Measurements from ENCODE around the gene AGAP5. TPM values are rescaled to one million over a fixed set of nuclear protein-coding genes. Genes with fewer than 3 reads are reported as not detected.

AGAP5 gene
- total and polyA plus RNA-seq, 2 of the 13 experiments (the other 11 are each of a cell fraction or from before 2014, with no cell fraction given) = 5.3 to 7.9 TPM

DNA sequence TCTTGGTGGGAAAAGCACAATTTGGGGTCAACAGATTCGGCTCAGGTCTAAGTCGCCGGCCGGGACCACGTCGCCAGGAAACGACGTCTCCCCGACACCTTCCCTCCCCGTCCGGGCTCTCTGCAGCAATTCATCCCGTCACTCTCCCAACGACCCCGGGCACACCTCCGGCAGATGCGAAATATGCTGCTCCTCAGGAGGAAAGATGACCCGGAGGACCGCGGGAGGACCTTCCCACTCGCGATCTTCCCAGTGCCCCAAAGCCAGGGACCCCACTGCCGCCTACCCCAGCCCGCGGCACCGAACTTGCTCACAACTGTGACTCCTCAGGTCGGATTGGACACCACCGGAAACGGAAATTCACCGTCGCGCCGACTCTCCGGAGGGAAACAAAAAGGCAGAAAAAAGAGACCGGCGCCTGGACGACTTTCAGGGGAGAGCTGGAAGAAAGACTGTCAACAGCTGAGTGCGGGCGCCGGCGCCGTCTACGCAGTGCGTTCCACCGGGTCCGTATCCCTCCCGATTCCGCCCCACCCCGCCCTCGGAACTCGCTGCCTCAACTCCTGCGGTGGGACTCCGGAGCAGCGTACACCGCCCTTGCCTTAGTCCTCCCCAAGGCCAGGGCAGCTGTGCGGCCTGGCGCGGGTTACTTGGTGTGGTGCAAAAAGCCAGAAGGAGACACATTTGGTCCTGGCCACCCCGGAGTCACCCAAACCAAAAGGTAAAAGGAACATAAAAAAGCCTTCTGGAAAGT, 32.4 kb upstream of the AGAP5 start (continued):
- TF ChIP-seq TRIM22 (IDR thresholded peaks at IDR 0.05) = no peak
- no peak for TF ChIP-seq KLF9 (CRISPR knock-in tag; IDR thresholded peaks at IDR 0.05; ENCODE audit: low read depth)
- TF ChIP-seq SP2 (CRISPR knock-in tag; IDR thresholded peaks at IDR 0.05) = peak; percentile 59
- TF ChIP-seq JDP2 (CRISPR knock-in tag; IDR thresholded peaks at IDR 0.05; ENCODE audit: borderline replicate concordance) = no peak
- TF ChIP-seq TERF1 (CRISPR knock-in tag; IDR thresholded peaks at IDR 0.05) = no peak
- TF ChIP-seq KAT7 (CRISPR knock-in tag; IDR thresholded peaks at IDR 0.05; ENCODE audit: borderline replicate concordance) = peak; percentile 63; the same call in 1 of the 2 replicates
- TF ChIP-seq ZNF256 (CRISPR knock-in tag; conservative IDR thresholded peaks at IDR 0.05) = 0 out of 2 replicates have a peak, but pooled peaks have one; percentile 27
- TF ChIP-seq GTF3A (CRISPR knock-in tag; conservative IDR thresholded peaks at IDR 0.05) = 0 out of 2 replicates have a peak, but pooled peaks have one; percentile 78
- 0 out of 2 replicates have a peak, but pooled peaks have one; percentile 48 for TF ChIP-seq ZNF337 (CRISPR knock-in tag; IDR thresholded peaks at IDR 0.05; ENCODE audit: borderline replicate concordance, low read depth)
- TF ChIP-seq NAIF1 (CRISPR knock-in tag; IDR thresholded peaks at IDR 0.05; ENCODE audit: borderline replicate concordance) = peak; percentile 91
- peak; percentile 79 for TF ChIP-seq FOXK1 (CRISPR knock-in tag; IDR thresholded peaks at IDR 0.05; ENCODE audit: borderline replicate concordance, low read depth)
- peak; percentile 59; the same call in 1 of the 2 replicates for TF ChIP-seq ZSCAN30 (CRISPR knock-in tag; IDR thresholded peaks at IDR 0.05)
- peak; percentile 92 for TF ChIP-seq DMAP1 (CRISPR knock-in tag; IDR thresholded peaks at IDR 0.05)
- peak; percentile 88 for TF ChIP-seq ESRRA (CRISPR knock-in tag; IDR thresholded peaks at IDR 0.05; ENCODE audit: low read depth)
- TF ChIP-seq, protein P1, sequence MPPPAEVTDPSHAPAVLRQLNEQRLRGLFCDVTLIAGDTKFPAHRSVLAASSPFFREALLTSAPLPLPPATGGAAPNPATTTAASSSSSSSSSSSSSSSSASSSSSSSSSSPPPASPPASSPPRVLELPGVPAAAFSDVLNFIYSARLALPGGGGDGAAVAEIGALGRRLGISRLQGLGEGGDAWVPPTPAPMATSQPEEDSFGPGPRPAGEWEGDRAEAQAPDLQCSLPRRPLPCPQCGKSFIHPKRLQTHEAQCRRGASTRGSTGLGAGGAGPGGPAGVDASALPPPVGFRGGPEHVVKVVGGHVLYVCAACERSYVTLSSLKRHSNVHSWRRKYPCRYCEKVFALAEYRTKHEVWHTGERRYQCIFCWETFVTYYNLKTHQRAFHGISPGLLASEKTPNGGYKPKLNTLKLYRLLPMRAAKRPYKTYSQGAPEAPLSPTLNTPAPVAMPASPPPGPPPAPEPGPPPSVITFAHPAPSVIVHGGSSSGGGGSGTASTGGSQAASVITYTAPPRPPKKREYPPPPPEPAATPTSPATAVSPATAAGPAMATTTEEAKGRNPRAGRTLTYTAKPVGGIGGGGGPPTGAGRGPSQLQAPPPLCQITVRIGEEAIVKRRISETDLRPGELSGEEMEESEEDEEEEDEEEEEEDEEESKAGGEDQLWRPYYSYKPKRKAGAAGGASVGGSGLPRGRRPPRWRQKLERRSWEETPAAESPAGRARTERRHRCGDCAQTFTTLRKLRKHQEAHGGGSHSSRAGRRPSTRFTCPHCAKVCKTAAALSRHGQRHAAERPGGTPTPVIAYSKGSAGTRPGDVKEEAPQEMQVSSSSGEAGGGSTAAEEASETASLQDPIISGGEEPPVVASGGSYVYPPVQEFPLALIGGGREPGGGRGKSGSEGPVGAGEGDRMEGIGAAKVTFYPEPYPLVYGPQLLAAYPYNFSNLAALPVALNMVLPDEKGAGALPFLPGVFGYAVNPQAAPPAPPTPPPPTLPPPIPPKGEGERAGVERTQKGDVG (CRISPR knock-in tag; IDR thresholded peaks at IDR 0.05; ENCODE audit: borderline replicate concordance) = no peak; the same call in 1 of the 2 replicates
- no peak for TF ChIP-seq PLRG1 (conservative IDR thresholded peaks at IDR 0.05)
- TF ChIP-seq ZNF891 (CRISPR knock-in tag; IDR thresholded peaks at IDR 0.05) = peak; percentile 81
- TF ChIP-seq MTF2 (CRISPR knock-in tag; IDR thresholded peaks at IDR 0.05; ENCODE audit: borderline replicate concordance) = peak; percentile 62
- 0 out of 2 replicates have a peak, but pooled peaks have one; percentile 18 for TF ChIP-seq MNT (IDR thresholded peaks at IDR 0.05)
- TF ChIP-seq CHCHD3 (CRISPR knock-in tag; IDR thresholded peaks at IDR 0.05) = no peak
- TF ChIP-seq, protein P2, sequence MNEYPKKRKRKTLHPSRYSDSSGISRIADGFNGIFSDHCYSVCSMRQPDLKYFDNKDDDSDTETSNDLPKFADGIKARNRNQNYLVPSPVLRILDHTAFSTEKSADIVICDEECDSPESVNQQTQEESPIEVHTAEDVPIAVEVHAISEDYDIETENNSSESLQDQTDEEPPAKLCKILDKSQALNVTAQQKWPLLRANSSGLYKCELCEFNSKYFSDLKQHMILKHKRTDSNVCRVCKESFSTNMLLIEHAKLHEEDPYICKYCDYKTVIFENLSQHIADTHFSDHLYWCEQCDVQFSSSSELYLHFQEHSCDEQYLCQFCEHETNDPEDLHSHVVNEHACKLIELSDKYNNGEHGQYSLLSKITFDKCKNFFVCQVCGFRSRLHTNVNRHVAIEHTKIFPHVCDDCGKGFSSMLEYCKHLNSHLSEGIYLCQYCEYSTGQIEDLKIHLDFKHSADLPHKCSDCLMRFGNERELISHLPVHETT (CRISPR knock-in tag; conservative IDR thresholded peaks at IDR 0.05) = peak; percentile 45; the same call in 1 of the 2 replicates

Measured in HepG2 (cell line).